ENCODE measurements around the gene DUSP16. TPM values are rescaled to one million over a fixed set of nuclear protein-coding genes. Genes with fewer than 3 reads are reported as not detected.
"Not testable (repeated sequence)": the region's sequence is repeated elsewhere in the genome, so short reads cannot be mapped to it uniquely, and the experiment has no call there.

Gene DUSP16
- total RNA-seq, 1 experiment from 2014 or later: 11.0 TPM

DNA sequence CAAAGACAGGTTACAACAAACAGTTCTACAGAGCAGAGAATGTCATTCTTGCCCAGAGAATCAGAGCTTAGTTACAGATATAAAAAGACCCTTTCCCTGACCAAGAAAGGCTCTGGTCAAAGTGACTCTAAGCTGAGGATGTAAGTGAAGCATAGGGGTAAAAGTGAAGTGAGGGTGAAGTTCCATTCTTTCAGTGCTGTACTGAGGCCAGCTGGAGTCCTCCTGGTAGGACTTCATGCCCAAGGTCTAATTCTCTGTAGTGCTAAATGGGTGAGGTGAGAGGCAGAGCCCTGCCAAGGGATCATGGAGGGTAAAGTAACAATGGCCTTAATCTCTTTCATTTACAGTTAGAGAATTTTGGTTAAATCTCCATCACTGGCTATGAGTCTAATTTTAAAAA is 38.5 kb downstream of the DUSP16 start:
- no peak for DNase-seq (ENCODE audit: extremely low read depth, low read depth)

DNA sequence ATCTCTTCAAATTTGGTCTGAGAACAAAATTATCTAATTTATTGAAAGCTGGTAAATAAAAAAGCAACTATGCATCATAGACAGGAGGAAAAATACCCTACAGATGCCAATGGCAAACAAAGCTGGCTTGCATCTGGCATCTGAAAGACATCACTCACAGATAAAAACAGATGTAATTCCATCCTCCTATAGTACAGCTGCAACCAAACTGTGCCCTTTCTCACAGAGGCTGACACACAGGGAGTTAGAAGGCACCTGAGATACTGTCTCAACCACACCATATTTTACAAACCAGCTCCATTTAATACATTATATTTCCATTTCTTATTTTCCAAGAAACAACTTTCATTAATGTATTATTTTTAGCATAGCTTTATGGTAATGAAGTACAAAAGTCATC is 39.4 kb downstream of the DUSP16 start:
- no peak for DNase-seq (ENCODE audit: extremely low read depth, low read depth)

DNA sequence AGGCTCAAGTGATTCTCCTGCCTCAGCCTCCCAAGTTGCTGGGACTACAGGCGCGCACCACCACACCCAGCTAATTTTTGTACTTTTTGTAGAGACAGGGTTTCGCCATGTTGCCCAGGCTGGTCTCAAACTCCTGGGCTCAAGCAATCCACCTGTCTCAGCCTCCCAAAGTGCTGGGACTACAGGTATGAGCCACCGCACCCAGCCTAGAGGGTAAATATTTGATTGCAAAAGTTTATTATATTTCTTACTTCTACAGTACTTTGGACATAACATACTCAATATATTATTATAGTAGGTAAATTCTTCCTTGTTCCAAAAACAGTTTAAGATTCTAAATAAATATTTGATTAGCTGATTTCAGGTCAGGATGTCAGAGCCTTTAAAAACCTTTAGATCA is 40.0 kb downstream of the DUSP16 start:
- DNase-seq (ENCODE audit: extremely low read depth, low read depth): not testable (repeated sequence)

DNA sequence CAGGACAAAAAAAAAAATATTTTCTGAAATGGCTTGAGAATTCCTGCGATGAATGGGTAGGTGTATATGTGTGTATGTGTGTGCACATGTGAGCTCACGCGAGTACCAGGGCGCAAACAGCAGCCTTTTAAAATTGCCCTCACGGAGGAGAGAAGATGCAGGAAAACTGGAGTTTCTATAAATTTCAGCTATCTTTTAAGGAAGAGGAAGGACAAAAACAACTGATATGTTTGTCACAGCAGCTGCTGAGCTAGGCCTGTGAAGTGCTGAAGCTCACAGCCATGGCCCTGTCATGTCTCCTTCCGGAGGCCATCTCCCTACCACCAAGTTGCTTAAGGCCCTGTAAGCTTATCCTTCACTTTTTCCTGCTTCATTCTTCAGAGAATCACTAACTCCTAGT is 40.8 kb downstream of the DUSP16 start:
- no peak for DNase-seq (ENCODE audit: extremely low read depth, low read depth)

DNA sequence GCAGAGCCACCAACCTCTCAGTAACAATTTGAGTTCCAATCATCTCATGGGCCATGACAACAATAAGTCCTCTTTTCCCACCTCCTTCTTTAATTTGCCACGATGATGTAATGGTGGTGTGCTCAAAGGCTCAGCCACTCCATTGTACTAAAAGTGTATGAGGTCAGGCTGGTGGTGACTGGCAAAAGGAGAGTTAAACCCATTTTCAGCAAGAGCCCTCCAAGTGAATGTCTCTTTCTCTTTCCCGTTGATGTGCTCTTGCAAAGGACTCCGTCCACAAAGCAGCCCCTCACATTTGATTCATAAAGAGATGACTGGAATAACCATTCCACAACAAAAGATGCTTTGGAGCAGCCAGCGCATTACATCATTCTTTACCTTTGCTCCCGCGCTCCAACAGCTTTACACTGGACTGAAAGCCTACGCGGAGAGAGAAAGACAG is 41.6 kb downstream of the DUSP16 start:
- DNase-seq (ENCODE audit: extremely low read depth, low read depth): no peak

DNA sequence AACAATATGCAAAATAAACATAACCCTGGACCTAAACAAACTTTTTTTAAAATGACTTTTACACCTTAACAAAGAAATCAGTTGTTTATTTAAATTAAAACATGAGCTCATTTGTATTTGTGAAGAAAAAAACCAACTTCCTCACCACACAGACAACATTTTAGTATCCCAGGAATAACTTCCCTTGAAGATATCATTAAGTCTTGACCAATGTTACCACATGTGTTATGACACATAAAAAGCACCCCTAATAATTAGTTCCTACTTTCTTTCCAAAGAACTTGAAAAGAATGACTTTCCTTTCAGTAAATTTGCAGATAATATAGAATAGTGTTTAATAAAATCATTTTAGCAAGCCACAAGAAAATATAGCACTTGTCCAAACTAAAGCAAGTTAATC is 42.4 kb downstream of the DUSP16 start:
- DNase-seq (ENCODE audit: extremely low read depth, low read depth): no peak

DNA sequence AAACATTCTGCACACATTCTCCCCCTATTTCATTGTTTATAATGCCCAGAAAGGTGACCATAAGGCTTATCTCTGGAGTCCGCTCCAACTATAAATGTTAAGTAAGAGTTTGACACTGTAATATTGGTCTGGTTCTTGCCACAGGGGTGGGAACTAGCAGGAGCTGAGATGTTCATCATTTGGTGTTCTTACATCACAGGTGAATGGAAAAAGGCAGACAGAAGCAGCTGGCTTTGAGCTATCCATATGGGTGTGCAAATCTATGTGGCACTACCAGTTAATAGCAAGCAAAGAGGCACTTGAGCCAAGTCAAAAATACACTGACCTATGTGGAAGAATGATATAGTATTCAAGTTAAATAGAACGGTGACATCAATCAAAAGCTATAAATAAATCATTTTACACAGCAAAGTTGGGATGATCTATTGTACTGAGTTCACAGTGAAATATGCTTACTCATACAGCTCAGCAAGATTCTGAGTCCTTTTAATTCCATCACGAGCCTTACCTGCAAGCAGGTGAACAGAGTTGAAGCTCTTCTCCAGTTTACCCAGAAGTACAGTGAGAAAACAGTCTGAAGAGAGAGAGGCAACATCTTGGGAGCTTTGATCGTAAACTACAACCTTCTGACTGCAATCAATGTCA is 43.2 kb downstream of the DUSP16 start:
- no peak for DNase-seq (ENCODE audit: extremely low read depth, low read depth)

DNA sequence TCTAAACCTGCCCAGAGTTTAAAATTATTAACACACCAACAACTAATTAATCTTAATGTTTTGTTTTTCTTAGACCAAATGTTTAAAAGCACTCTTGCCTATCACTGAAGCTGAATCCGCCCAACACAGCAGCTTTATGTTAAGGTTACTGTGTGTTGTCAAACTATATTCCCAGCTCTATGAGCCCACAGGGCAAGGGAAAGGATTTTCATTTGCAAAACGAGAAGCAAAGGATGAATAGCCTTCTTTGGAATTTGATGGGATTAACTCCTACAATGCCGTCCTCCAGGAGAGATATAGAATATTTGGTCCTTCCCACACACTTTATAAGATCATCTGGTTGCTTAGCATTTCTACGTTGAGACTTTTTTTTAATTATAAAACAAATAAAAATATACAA is 43.7 kb downstream of the DUSP16 start:
- no peak for DNase-seq (ENCODE audit: extremely low read depth, low read depth)

DNA sequence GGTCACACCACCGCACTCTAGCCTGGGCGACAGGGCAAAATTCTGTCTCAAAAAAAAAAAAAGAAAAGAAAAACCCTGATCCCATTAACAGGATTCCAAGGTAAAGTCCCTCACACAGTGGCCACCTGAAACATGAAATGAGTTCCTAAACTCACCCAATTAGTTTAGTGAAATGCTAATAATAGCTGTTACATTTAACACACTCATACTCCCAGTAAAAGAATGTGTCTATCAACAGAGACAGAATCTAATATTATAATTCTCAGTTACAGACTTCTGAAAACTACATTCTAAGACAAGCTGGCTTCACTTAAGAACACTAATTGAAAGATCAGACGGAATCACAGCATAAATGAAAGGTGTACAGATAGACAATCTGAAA is 44.2 kb downstream of the DUSP16 start:
- DNase-seq (ENCODE audit: extremely low read depth, low read depth): no peak

DNA sequence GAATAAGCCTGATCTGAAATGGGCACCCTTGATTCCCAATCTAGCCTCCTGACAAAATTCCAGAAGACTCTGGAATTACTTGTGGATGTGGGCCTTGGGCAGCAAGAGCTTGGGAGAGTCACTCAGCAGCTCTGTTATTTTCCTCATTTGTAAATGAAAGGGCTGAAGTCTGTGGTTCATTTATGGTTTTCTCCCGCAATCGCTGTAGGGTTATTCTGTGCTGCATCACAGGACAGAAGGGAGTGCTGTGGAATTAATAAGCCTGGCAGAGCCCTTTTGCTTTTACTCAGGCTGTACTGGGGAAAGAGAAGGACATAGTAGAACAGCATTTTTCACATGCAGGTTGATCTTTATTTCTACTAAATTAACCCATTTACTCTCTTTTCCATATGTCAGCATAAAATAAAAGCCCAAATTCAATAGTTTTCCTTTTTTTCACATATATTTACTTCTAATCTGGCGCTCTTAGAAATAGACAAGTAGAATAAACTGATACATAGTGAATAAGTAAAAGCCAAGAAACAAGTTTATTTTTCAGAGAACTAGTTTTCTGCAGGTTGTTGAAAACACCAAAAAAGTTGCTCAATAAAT is 49.2 kb downstream of the DUSP16 start:
- DNase-seq (ENCODE audit: extremely low read depth, low read depth): no peak

DNA sequence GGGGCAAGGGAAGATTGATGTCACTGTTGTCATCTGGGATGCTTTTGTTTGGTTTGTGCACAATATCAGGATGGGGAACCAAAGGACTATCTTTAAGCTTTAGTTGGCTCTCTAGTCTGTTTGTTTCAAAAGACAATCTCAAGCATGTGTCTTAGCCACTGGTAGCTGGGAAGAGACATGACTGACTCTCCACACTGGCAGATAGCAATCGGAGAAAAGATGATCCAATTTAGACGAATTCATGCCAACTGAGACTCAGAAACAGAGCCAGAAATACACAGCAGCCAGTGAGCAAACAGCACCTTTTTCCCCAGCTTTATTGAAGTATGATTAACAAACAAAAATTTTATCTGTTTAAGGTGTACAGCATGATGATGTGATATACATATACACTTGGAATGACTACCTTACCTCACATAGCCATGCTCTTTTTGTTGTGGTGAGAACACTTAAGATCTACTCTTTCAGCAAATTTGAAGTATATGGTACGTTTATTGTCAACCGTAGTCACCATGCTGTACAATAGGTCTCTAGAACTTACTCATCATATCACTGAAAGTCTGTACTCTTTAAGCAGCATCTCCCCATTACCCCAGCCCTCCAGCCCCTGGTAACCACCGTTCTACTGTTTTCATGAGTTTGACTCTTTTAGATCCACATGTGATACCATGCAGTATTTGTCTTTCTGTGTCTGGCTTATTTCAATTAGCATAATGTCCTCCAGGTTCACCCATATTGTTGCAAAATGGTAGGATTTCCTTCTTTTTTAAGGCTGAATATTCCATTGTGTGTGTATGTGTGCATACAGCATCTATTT is 50.6 kb downstream of the DUSP16 start:
- DNase-seq (ENCODE audit: extremely low read depth, low read depth): no peak

DNA sequence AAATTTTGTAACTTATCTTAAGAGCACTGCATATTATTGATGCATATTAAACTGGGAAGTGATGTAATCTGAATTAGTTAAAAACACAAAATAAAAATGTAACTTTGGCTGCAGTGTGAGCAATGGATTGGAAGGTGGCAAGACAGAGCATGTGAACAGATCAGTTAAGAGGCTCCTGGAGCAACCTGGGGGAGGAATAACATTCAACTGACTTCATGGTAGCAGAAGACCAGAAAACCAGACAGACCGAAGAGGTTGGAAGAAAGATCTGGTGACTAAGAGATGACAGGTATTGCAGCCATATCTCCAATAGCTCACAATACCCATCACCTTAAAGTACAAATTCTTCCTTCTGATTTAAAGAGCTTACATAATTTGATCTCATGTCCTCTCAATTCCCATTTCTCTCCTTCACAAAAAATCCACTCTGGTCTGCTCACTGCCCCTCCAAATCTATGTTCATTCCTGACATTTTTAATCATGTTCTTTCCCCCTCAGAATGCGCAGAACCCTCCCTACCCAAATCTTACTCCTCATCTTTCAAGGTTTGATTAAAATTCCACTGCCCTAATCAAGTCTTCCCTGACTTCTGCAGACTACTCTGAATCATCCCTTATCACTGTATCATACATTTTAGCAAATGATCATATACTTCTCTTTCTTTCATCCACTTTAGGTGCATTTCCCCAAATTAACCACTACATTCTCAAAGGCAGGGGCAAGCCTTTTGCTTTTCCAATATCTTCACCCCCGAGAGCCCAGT is 51.5 kb downstream of the DUSP16 start:
- no peak for DNase-seq (ENCODE audit: extremely low read depth, low read depth)

DNA sequence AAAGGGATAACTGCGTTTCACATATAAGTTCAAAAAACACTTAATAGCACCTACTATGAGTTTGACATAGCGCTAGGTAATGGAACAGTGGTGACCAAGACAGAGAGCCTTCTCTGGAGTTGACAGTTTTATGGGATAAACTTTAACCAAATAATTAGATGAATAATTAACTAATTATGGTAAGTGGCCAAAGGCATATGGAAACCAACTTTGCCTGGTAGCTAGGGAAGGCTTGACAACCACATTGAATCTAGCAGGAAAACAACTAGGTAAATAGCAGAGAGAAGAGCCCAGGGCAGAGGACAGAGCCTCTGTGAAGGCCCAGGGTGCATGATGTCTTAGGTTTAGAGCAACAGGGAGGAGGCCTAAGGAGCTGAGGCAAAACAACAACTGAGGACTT is 52.1 kb downstream of the DUSP16 start:
- DNase-seq (ENCODE audit: extremely low read depth, low read depth): no peak

DNA sequence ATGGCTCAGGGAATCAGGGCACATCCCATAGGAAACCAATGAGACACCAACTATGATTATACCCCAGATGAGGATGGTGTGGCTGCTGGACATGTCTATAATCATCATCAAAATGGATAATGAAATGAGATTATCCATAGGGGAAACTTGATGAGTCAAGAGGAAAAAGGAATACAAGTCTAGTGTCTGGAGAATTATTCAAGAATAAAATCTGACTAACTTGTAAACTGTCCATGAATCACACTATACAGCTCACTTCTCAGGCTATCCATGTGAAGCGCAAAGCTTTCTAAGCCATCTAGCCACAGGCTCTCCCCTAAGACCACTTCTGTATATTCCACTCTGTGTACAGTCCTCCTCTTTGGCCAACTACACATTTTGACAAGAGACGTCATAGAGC is 52.5 kb downstream of the DUSP16 start:
- no peak for DNase-seq (ENCODE audit: extremely low read depth, low read depth)

DNA sequence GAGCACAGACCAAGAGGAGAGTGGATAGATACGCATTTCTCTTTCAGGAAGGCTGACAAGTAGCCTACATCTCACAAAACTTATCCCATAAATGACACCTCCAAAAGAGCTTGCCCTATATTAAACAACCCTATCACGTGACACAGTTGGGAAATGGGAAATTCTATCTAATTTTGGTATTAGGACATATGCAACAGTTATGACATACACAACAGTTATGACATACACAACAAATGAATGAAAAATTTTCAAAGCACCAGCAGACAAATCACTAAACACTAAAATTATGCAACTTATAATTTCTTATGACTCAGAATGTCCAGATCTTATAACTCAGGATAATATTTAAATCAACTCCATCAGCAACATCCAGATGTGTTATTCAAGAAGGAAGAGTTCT is 54.1 kb downstream of the DUSP16 start:
- DNase-seq (ENCODE audit: extremely low read depth, low read depth): no peak

DNA sequence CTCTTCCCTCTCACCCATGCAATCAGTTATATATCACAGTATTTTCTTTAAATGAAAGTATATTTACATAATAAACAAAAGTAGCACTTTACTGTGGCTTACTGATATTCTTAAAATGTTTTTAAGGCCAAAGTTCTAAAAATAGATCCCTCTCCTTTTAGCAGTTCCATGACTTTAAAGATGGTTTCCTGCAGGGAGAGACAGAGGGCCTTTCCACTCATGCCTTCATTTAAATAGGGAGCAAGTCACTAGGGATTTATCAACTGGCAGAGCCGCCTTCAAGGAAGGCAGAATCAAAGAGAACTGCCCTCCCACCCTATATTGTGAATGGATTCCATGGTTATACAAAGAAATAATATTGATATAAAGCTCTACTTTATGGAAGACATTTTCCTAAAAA is 55.5 kb downstream of the DUSP16 start:
- no peak for DNase-seq (ENCODE audit: extremely low read depth, low read depth)

DNA sequence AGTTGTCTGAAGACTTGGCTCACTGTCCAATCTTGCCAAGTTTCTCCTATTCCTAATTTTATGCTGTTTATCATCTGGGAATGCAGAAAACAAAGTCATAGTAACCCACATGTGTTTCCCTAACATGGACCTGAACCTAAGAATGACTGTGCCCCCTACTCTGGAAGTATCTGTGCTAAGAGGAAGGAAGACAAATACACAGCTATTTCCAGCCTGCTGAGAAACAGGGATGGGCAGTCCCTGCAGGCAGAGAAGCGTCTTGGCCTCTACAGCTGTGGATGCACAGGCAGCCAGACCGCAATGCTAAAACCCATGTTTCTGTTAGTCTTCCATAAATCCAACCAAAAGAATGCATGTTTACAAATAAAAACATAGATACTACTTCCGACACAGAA is 56.2 kb downstream of the DUSP16 start:
- no peak for DNase-seq (ENCODE audit: extremely low read depth, low read depth)

DNA sequence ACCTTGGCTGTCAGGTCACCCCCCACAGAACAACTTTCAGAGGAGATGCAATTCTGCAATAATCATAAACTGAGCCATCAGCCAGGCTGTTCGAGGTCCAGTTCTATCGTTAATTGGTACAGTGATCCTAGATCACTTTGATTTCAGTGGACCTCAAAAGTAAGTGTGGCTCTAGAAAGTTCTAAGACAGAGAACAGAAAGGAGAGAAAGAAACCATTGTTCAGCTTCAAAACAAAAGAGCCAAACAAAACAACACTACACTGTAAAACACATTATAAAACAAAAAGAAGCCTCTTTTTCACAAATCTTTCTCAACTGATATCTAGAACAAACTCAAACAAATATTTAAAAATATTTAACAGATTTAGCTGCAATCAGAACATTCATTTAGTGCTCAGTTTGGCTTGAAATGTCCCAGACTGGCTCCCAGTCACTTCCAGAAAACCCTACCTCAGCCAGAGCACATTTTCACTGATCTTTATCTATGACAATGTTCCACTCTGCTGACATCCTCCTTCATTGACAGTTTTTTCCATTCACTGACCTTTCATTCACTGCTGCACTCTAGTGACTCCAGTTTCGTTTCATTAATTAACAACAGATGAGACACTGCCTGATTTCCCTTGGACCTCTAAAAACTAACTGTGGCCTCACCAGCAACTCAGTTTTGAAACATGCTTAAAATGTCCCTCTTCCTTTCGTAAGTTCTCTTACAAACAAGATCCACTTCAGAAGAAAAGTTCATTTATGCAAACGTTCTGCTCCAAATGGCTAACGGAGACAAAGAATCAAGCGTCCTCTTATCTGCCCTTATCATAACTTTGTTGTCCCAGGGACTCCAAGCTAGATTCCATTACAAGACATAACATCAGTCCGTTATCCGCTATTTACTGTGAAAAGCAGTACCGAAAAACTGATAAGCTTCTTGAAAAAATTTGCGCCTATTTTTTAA is 56.8 kb downstream of the DUSP16 start:
- DNase-seq (ENCODE audit: extremely low read depth, low read depth): no peak

DNA sequence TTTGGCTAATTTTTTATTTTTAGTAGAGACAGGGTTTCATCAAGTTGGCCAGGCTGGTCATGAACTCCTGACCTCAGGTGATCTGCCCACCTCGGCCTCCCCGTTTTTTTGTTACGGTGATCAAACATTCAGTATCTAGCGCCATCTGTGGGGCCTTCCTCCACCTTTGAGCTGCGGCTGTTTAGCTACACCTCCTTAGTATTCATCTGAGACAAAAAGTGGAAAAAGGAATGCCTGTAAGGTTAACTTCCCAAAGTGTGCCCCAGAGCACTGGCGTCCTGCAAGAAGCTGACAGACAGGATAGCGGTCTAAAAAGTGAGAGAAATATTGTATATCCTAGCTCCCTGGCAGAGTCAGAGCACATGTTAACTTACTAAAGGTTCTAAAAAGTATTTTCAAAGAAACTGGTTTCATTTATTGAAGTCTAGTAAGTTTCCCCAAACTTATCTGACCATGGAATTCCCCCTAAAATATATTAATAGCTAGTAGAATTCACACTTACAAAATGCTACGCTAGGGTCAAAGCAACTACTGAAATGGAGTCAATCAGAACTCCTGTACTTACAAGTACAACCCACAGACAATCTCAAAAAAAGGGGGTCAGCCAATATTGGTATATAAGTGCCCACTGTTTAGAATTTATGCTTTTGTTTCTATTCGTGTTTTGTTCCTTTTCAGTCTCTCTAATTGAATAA is 59.1 kb downstream of the DUSP16 start:
- no peak for DNase-seq (ENCODE audit: extremely low read depth, low read depth)

DNA sequence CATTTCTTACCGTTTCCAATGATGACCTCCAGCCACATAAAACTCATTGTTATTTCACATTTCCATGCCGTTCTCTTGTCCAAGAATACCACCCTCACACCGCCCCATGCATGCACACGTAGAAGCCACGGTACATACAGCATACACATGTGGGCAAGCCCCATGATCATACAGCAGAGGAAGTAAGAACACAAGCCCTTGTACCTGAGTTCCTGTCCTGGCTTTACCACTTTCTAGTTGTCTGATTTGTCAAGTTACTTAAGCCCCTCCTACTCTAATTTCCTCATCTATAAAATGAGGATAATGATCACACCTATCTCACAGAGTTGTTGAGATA is 59.9 kb downstream of the DUSP16 start:
- DNase-seq (ENCODE audit: extremely low read depth, low read depth): no peak
